ENCODE results near the gene HLA-DRB1.

The HLA-DRB1 gene

GRCh38 chr6:32589596-32590449 lies at the start of gene HLA-DRB1:
Gene HLA-DRB1 (minus strand): TSS chr6:32589848. CDS start chr6:32589742, 106 bp downstream.
- TF ChIP-seq YY1 (IDR thresholded peaks at IDR 0.05; ENCODE audit: low read depth) = no peak
- TF ChIP-seq CREB1 (IDR thresholded peaks at IDR 0.05; ENCODE audit: low read depth) = no peak
- no peak for TF ChIP-seq TCF12 (IDR thresholded peaks at IDR 0.05; ENCODE audit: low read depth)
- no peak for TF ChIP-seq EGR1 (IDR thresholded peaks at IDR 0.05)
- no peak for TF ChIP-seq EP300 (IDR thresholded peaks at IDR 0.05; ENCODE audit: borderline replicate concordance)
- no peak for TF ChIP-seq ZBTB7A (IDR thresholded peaks at IDR 0.05; ENCODE audit: low read depth)
- no peak for TF ChIP-seq TEAD4 (IDR thresholded peaks at IDR 0.05)
- no peak for TF ChIP-seq RAD21 (IDR thresholded peaks at IDR 0.05; ENCODE audit: low read depth)
- TF ChIP-seq TAF1 (IDR thresholded peaks at IDR 0.05; ENCODE audit: low read depth) = no peak
- no peak for TF ChIP-seq REST (IDR thresholded peaks at IDR 0.05; ENCODE audit: low read depth)
- no peak for TF ChIP-seq CEBPB (IDR thresholded peaks at IDR 0.05)
- TF ChIP-seq USF1 (IDR thresholded peaks at IDR 0.05) = no peak
- TF ChIP-seq NFIC (IDR thresholded peaks at IDR 0.05) = no peak
- TF ChIP-seq MAX (IDR thresholded peaks at IDR 0.05) = no peak
- TF ChIP-seq FOXM1 (IDR thresholded peaks at IDR 0.05; ENCODE audit: borderline replicate concordance, low read depth) = no peak

GRCh38 chr6:32638532-32639219 lies 49.0 kb upstream of the HLA-DRB1 start:
- TF ChIP-seq EGR1 (IDR thresholded peaks at IDR 0.05) (no peak), EP300 (IDR thresholded peaks at IDR 0.05; ENCODE audit: borderline replicate concordance) (no peak), RAD21 (IDR thresholded peaks at IDR 0.05; ENCODE audit: low read depth) (no peak), USF1 (IDR thresholded peaks at IDR 0.05) (no peak), TEAD4 (IDR thresholded peaks at IDR 0.05) (no peak), FOXM1 (IDR thresholded peaks at IDR 0.05; ENCODE audit: borderline replicate concordance, low read depth) (no peak), TAF1 (IDR thresholded peaks at IDR 0.05; ENCODE audit: low read depth) (no peak), ZBTB7A (IDR thresholded peaks at IDR 0.05; ENCODE audit: low read depth) (no peak), YY1 (IDR thresholded peaks at IDR 0.05; ENCODE audit: low read depth) (no peak), REST (IDR thresholded peaks at IDR 0.05; ENCODE audit: low read depth) (no peak), NFIC (IDR thresholded peaks at IDR 0.05) (no peak), CEBPB (IDR thresholded peaks at IDR 0.05) (no peak), MAX (IDR thresholded peaks at IDR 0.05) (no peak), CREB1 (IDR thresholded peaks at IDR 0.05; ENCODE audit: low read depth) (no peak)

- TF ChIP-seq CEBPB (IDR thresholded peaks at IDR 0.05) (no peak), MAX (IDR thresholded peaks at IDR 0.05) (no peak)
Observed at GRCh38 chr6:32637883-32638282, 48.2 kb upstream of the HLA-DRB1 start.

- TF ChIP-seq RAD21 (IDR thresholded peaks at IDR 0.05; ENCODE audit: low read depth) = no peak
- no peak for TF ChIP-seq YY1 (IDR thresholded peaks at IDR 0.05; ENCODE audit: low read depth)
- TF ChIP-seq EP300 (IDR thresholded peaks at IDR 0.05; ENCODE audit: borderline replicate concordance) = no peak
- no peak for TF ChIP-seq ZBTB7A (IDR thresholded peaks at IDR 0.05; ENCODE audit: low read depth)
- TF ChIP-seq TCF12 (IDR thresholded peaks at IDR 0.05; ENCODE audit: low read depth) = no peak
- no peak for TF ChIP-seq CEBPB (IDR thresholded peaks at IDR 0.05)
Observed at GRCh38 chr6:32637219-32637880, 47.7 kb upstream of the HLA-DRB1 start, which contains the start of gene HLA-DQA1. Gene HLA-DQA1 (plus strand): TSS chr6:32637406. CDS start chr6:32637459, 53 bp downstream.

All from Ishikawa (cell line).